Mesodermal cell (in vitro differentiated cells): ENCODE measurements around the gene PRKAG1.

Source experiments
- H3K27ac ChIP-seq: 2 replicates; pipeline ENCODE4 v1.7.0; 2013; ENCODE audit warnings: mild to moderate bottlenecking, low read depth, low read length, moderate library complexity; ENCODE audit not compliant: severe bottlenecking
- H3K36me3 ChIP-seq: 2 replicates; pipeline ENCODE4 v1.7.1; 2013; ENCODE audit warnings: mild to moderate bottlenecking, low read length, moderate library complexity; ENCODE audit not compliant: control insufficient read depth, insufficient read depth
- H3K4me1 ChIP-seq: one replicate; pipeline ENCODE4 v1.7.1; 2013; ENCODE audit warnings: mild to moderate bottlenecking, low read length; ENCODE audit not compliant: insufficient read depth, control insufficient read depth, poor library complexity, severe bottlenecking
- H3K4me3 ChIP-seq: 2 replicates; pipeline ENCODE4 v1.7.0; 2013; ENCODE audit warnings: low read length, control low read depth, mild to moderate bottlenecking; ENCODE audit not compliant: insufficient read depth, poor library complexity, severe bottlenecking; ENCODE audit errors: extremely low read depth
- H3K9me3 ChIP-seq: 2 replicates; pipeline ENCODE4 v1.7.1; 2013; ENCODE audit warnings: mild to moderate bottlenecking, low read length, moderate library complexity; ENCODE audit not compliant: control insufficient read depth
- WGBS, 2 experiments: methylation state at CpG; one replicate each; pipeline ENCODE4 v1.1.5; 2013; ENCODE audit warnings: missing lambda C conversion rate in 2 of 2; ENCODE audit not compliant: insufficient coverage in 2 of 2; 5-methylcytosine and 5-hydroxymethylcytosine counted together

PRKAG1 gene

GRCh38 chr12:49000346-49000745, 18.2 kb downstream of the PRKAG1 start:
- H3K36me3 ChIP-seq = peaks cover 25% of the 10 kb centered on the region
- H3K4me3 ChIP-seq = no peak overlapping the region
- no peak overlapping the region for H3K27ac ChIP-seq
- H3K4me1 ChIP-seq = peaks cover 27% of the 10 kb centered on the region
- H3K9me3 ChIP-seq = no peaks in the 10 kb centered on the region
- WGBS, 2 experiments = 57% methylated on average over 1 of the region's 2 CpGs; no CpG with 5 or more reads in 1 of the 2 experiments

- no peak within 1 kb of the TSS for H3K27ac ChIP-seq
These were observed 19.0 kb downstream of the PRKAG1 start, which contains the start of gene DDN for GRCh38 chr12:48999371-49000131. Gene DDN, minus strand, starts transcription at chr12:48999375. Its CDS starts 88 bp downstream, at chr12:48999287.

GRCh38 chr12:48998497-48999353, 19.9 kb downstream of the PRKAG1 start:
- Histone ChIP-seq H3K36me3 (peaks cover 23% of the 10 kb centered on the region), H3K4me1 (peaks cover 43% of the 10 kb centered on the region), H3K9me3 (no peaks in the 10 kb centered on the region), H3K4me3 (peak overlapping the region; percentile 41), H3K27ac (no peak overlapping the region)
- WGBS, 2 experiments = 0 to 2% methylated on average over 20 to 25 of the region's 48 CpGs

More at GRCh38 chr12:48999371-49000131, 19.0 kb downstream of the PRKAG1 start, which contains the start of gene DDN:
- peak within 1 kb of the TSS; percentile 41 for H3K4me3 ChIP-seq
- 4 to 5% methylated on average over 13 to 28 of the region's 30 CpGs for WGBS, 2 experiments
- H3K4me1 ChIP-seq = peaks cover 35% of the 10 kb centered on the region
- no peaks in the 10 kb centered on the region for H3K9me3 ChIP-seq
- H3K36me3 ChIP-seq = peaks cover 25% of the 10 kb centered on the region

- H3K4me1 ChIP-seq = peaks cover 43% of the 10 kb centered on the region
- no peaks in the 10 kb centered on the region for H3K9me3 ChIP-seq
- H3K27ac ChIP-seq = no peak overlapping the region
- 2 to 3% methylated on average over 46 to 47 of the region's 57 CpGs for WGBS, 2 experiments
- H3K36me3 ChIP-seq = peaks cover 16% of the 10 kb centered on the region
- H3K4me3 ChIP-seq = peak overlapping the region; percentile 41
These were observed 20.7 kb downstream of the PRKAG1 start for GRCh38 chr12:48997719-48998496.

GRCh38 chr12:48996794-48997718, 21.5 kb downstream of the PRKAG1 start:
- 4 to 8% methylated on average over 57 to 61 of the region's 71 CpGs for WGBS, 2 experiments

GRCh38 chr12:48995086-48995879, 23.3 kb downstream of the PRKAG1 start:
- WGBS, 2 experiments = 6% methylated on average over 25 of the region's 32 CpGs
- Histone ChIP-seq H3K4me3 (no peak overlapping the region), H3K4me1 (peaks cover 41% of the 10 kb centered on the region)

More at GRCh38 chr12:48996794-48997718, 21.5 kb downstream of the PRKAG1 start:
- Histone ChIP-seq H3K27ac (no peak overlapping the region), H3K9me3 (no peaks in the 10 kb centered on the region), H3K36me3 (peaks cover 8% of the 10 kb centered on the region), H3K4me1 (peaks cover 43% of the 10 kb centered on the region), H3K4me3 (peak overlapping the region; percentile 33)

GRCh38 chr12:48994224-48995085, 24.1 kb downstream of the PRKAG1 start:
- Histone ChIP-seq H3K4me1 (peaks cover 33% of the 10 kb centered on the region), H3K27ac (no peak overlapping the region), H3K4me3 (no peak overlapping the region), H3K36me3 (no peaks in the 10 kb centered on the region), H3K9me3 (no peaks in the 10 kb centered on the region)
- 33 to 36% methylated on average over 14 to 15 of the region's 32 CpGs for WGBS, 2 experiments

More at GRCh38 chr12:48995086-48995879, 23.3 kb downstream of the PRKAG1 start:
- Histone ChIP-seq H3K27ac (no peak overlapping the region), H3K9me3 (no peaks in the 10 kb centered on the region), H3K36me3 (no peaks in the 10 kb centered on the region)

- no peaks in the 10 kb centered on the region for H3K36me3 ChIP-seq
- H3K27ac ChIP-seq = no peak overlapping the region
- H3K4me3 ChIP-seq = no peak overlapping the region
- peaks cover 31% of the 10 kb centered on the region for H3K4me1 ChIP-seq
- 76 to 85% methylated on average over 2 to 3 of the region's 3 CpGs for WGBS, 2 experiments
- H3K9me3 ChIP-seq = no peaks in the 10 kb centered on the region
These were observed 24.8 kb downstream of the PRKAG1 start for GRCh38 chr12:48993787-48994186.
